K562 (cell line): ENCODE data around the gene TFPI. TPM values are rescaled to one million over a fixed set of nuclear protein-coding genes. Genes with fewer than 3 reads are reported as not detected.

ENCODE experiments used
- ATAC-seq: fragments of 200-7000 bp; cut with Tn5 transposase; 3 replicates; pipeline ENCODE4 v1.9.1; 2020; ENCODE audit warnings: moderate library complexity
- BruUV-seq: library from RNA; stranded (reverse); fragments of 400-500 nt; replicated peaks from 2 replicates; lab custom pipeline; 2021; lab: Mats Ljungman, UMichigan
- CTCF ChIA-PET: fragments of 300-600 bp; formaldehyde crosslinking; extraction: SDS; loops from one replicate; lab custom pipeline; 2021; ENCODE audit warnings: low intra/inter-chr PET ratio; lab: Yijun Ruan, JAX
- POLR2A ChIA-PET: fragments of 300-600, 350-650 bp; sonication (Branson Sonifier 250); formaldehyde crosslinking; extraction: SDS; loops from one replicate; lab custom pipeline; 2021; ENCODE audit warnings: antibody characterized with exemption, inconsistent platforms; lab: Yijun Ruan, JAX
- DNase-seq, 4 experiments: peaks; one replicate each; pipeline versions ENCODE4 v3.0.0 to v3.0.0-alpha.2; 2011 to 2018; ENCODE audit warnings: low spot score in 3 of 4, mixed read lengths in 3 of 4; ENCODE audit errors: extremely low read depth in 1 of 4
- FAIRE-seq: peaks from 2 replicates; lab custom pipeline; 2011; peaks lifted over from hg19 to GRCh38; lab: Jason Lieb, UNC
- H2AFZ ChIP-seq: 2 replicates; pipeline ENCODE4 v1.6.0; 2011; ENCODE audit warnings: low read depth, low read length, control low read depth, inconsistent platforms
- H3K27ac ChIP-seq: fragments of 200-600 bp; 3 replicates; pipeline ENCODE4 v1.8.0; 2011; ENCODE audit warnings: low read depth, mild to moderate bottlenecking, control low read depth, inconsistent platforms, low read length, moderate library complexity, mixed read lengths; ENCODE audit errors: extremely low read depth
- H3K27me3 ChIP-seq, 2 experiments: fragments of 300-600 bp in 1 of 2; 2 replicates in 1 of 2; 3 replicates in 1 of 2; pipeline versions ENCODE4 v1.6.0 to v1.8.0; 2011; ENCODE audit warnings: inconsistent platforms in 2 of 2, low read length in 2 of 2, mild to moderate bottlenecking in 1 of 2, mixed read lengths in 1 of 2, moderate library complexity in 1 of 2; ENCODE audit not compliant: control insufficient read depth in 2 of 2, insufficient read depth in 2 of 2
- H3K36me3 ChIP-seq: fragments of 300-600 bp; 3 replicates; pipeline ENCODE4 v1.8.0; 2011; ENCODE audit warnings: mild to moderate bottlenecking, low read length, inconsistent platforms; ENCODE audit not compliant: control insufficient read depth, insufficient read depth
- H3K4me1 ChIP-seq, 2 experiments: fragments of 200-600 bp in 1 of 2; replicated peaks in 1 of 2; 2 replicates in 1 of 2; 3 replicates in 1 of 2; pipeline versions ENCODE4 v1.5.1 to v1.8.0; 2011; ENCODE audit warnings: inconsistent platforms in 2 of 2, low read length in 2 of 2, mild to moderate bottlenecking in 1 of 2, mixed read lengths in 1 of 2, moderate library complexity in 1 of 2; ENCODE audit not compliant: control insufficient read depth in 2 of 2, insufficient read depth in 2 of 2
- H3K4me2 ChIP-seq: 2 replicates; pipeline ENCODE4 v1.6.1; 2011; ENCODE audit warnings: low read length, control low read depth, inconsistent platforms, mixed read lengths; ENCODE audit not compliant: insufficient read depth
- H3K4me3 ChIP-seq: fragments of 200-600 bp; sonication (generic), shearing (Covaris generic); 2 replicates; pipeline ENCODE4 v1.5.1; 2016; ENCODE audit warnings: control low read depth, inconsistent platforms
- H3K79me2 ChIP-seq: fragments of 200-600 bp; 3 replicates; pipeline ENCODE4 v1.8.0; 2011; ENCODE audit warnings: low read length, inconsistent platforms; ENCODE audit not compliant: control insufficient read depth, insufficient read depth
- H3K9ac ChIP-seq, 2 experiments: 2 replicates each; pipeline versions ENCODE4 v1.6.0 to v1.6.1; 2011; ENCODE audit warnings: low read depth in 2 of 2, low read length in 2 of 2, control low read depth in 1 of 2, inconsistent platforms in 1 of 2, mild to moderate bottlenecking in 1 of 2, mixed read lengths in 1 of 2; ENCODE audit not compliant: insufficient read depth in 1 of 2
- H3K9me1 ChIP-seq: one replicate; pipeline ENCODE4 v1.6.0; 2011; ENCODE audit warnings: inconsistent platforms, mild to moderate bottlenecking, low read length, moderate library complexity; ENCODE audit not compliant: control insufficient read depth, insufficient read depth
- H3K9me3 ChIP-seq: replicated peaks from 2 replicates; pipeline ENCODE4 v1.5.1; 2011; ENCODE audit warnings: low read depth, low read length, inconsistent platforms; ENCODE audit not compliant: control insufficient read depth, insufficient read depth
- H4K20me1 ChIP-seq: replicated peaks from 2 replicates; pipeline ENCODE4 v1.6.1; 2011; ENCODE audit warnings: low read length, inconsistent platforms, mixed read lengths; ENCODE audit not compliant: control insufficient read depth, insufficient read depth
- KAT2B ChIP-seq: IDR thresholded peaks from one replicate; pipeline ENCODE4 v1.6.1; 2012; ENCODE audit warnings: low read depth, mild to moderate bottlenecking, control low read depth, inconsistent platforms, low read length, moderate library complexity
- KAT8 ChIP-seq: fragments of 450-650 bp; IDR thresholded peaks from 2 replicates; pipeline ENCODE4 v1.6.1; 2016; ENCODE audit warnings: low read depth, mild to moderate bottlenecking
- KDM1A ChIP-seq, 2 experiments: fragments of 450-650 bp; IDR thresholded peaks; 2 replicates each; pipeline ENCODE4 v1.6.1; 2016; ENCODE audit warnings: mild to moderate bottlenecking in 2 of 2
- MAFK ChIP-seq: IDR thresholded peaks from 2 replicates; pipeline ENCODE4 v1.6.1; 2011; ENCODE audit warnings: low read length, improper control_type of control experiment
- NFE2 ChIP-seq: IDR thresholded peaks from 2 replicates; pipeline ENCODE4 v1.6.1; 2014; ENCODE audit warnings: antibody characterized with exemption, low read depth
- PHB2 ChIP-seq: fragments of 450-650 bp; IDR thresholded peaks from 2 replicates; pipeline ENCODE4 v1.6.1; 2017; ENCODE audit warnings: low read depth
- ZNF263 ChIP-seq: sonication (generic); formaldehyde crosslinking; IDR thresholded peaks from 2 replicates; pipeline ENCODE4 v1.8.0; 2022; ENCODE audit warnings: mild to moderate bottlenecking, missing genetic modification reagents, borderline replicate concordance
- WGBS: fragments of 100-300 bp; shearing (Covaris generic); methylation state at CpG from one replicate; pipeline ENCODE4 v1.1.6; 2016; ENCODE audit warnings: low coverage, mixed read lengths; ENCODE audit not compliant: insufficient coverage; ENCODE audit errors: missing lambda C conversion rate; 5-methylcytosine and 5-hydroxymethylcytosine counted together
- in situ Hi-C: fragments of 300-500 bp; cut with MboI; formaldehyde crosslinking; loops from 4 replicates; pipeline ENCODE4 v1.15.0; 2018; ENCODE audit warnings: inconsistent platforms, mixed read lengths
- intact Hi-C: fragments of 100-400 bp; cut with micrococcal nuclease; formaldehyde crosslinking; loops from 2 replicates; pipeline ENCODE4 v1.14.2; 2022
- polyA plus RNA-seq, 8 experiments: library from polyadenylated mRNA; depleted of rRNA in 4 of 8; stranded (reverse) in 5 of 8; unstranded in 3 of 8; fragments of >200 nt; fragmentation: Nextera tagmentation in 2 of 8; fragmentation: Illumina TruSeq in 1 of 8; extraction: Ambion mirVana in 2 of 8; extraction: Trizol in 1 of 8; gene quantifications; 2 replicates each; pipeline versions ENCODE4 v1.2.1 to v1.2.3, GENCODE V29; 2011 to 2014; ENCODE audit warnings: inconsistent platforms in 1 of 8, missing spikeins in 1 of 8
- total RNA-seq, 7 experiments: library from RNA; depleted of rRNA in 6 of 7; stranded (reverse); fragments of >200 nt in 6 of 7; fragmentation: Illumina TruSeq in 2 of 7; extraction: Trizol in 2 of 7; gene quantifications; 2 replicates each; pipeline versions ENCODE4 v1.2.1 to v1.2.3, GENCODE V29; 2011 to 2021; ENCODE audit warnings: low replicate concordance in 1 of 7
- TF ChIP-seq, protein P1 (sequence below), 2 experiments: fragments of 450-650 bp; formaldehyde crosslinking in 1 of 2; IDR thresholded peaks; 2 replicates each; pipeline versions ENCODE4 v1.4.0 to v1.6.1; 2014 to 2020; ENCODE audit warnings: mild to moderate bottlenecking in 2 of 2, borderline replicate concordance in 1 of 2, low read depth in 1 of 2
- TF ChIP-seq, protein P2 (sequence below), 3 experiments: fragments of 200-800 bp in 1 of 3; sonication (Bioruptor generic) in 1 of 3; sonication (generic) in 1 of 3; formaldehyde crosslinking in 1 of 3; IDR thresholded peaks; 2 replicates each; pipeline versions ENCODE4 v1.6.1 to v1.8.0; 2016 to 2022; ENCODE audit warnings: mild to moderate bottlenecking in 2 of 3, missing compliant biosample characterization in 2 of 3, missing genetic modification characterization in 2 of 3, missing genetic modification reagents in 1 of 3
- TF ChIP-seq, protein P3 (sequence below): fragments of 450-650 bp; formaldehyde crosslinking; IDR thresholded peaks from 2 replicates; pipeline ENCODE4 v1.4.0; 2020; ENCODE audit warnings: mild to moderate bottlenecking, moderate library complexity

Gene TFPI
- total and polyA plus RNA-seq, 9 of the 15 experiments (the other 6 are each of a cell fraction or from before 2014, with no cell fraction given): 53.5 to 219 (median 100) TPM

DNA sequence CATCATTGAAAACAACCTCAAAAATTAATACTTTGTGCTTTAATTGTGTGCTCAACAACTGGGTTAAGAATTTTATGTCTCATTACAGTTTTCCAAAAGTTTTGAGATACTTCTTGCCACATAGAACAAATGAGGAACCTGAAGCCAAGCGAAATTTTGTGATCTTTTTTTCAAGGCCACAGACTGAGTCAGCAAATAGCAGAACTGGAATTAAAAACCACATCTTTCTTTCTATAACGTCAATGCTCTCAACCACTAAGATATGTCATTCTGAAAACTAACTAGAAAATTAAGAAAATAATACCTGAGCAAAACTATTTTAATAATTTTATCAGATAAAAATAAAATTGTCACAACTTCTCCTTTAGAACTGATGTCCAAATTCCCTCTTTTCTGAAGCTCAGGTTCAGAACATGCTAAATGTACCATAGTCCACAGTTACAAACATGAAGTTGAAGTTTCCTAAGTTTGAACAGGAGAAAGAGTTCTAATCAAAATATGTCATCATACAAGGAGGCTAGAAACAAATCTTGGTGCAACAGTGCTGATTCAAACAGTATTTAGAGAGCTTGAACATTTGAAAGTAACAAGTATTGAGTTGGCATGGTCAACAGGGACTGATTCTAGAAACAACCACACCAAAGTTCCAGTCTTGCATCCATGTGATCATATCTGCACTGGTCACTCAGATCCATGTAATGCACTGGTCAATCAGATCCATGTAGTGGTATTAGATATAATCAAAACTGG lies 78.6 kb downstream of the TFPI start:
- 40% methylated on average over 2 of the region's 2 CpGs for WGBS
- no peak overlapping the region for H2AFZ ChIP-seq
- ChIA-PET CTCF (no interaction called here), POLR2A (no interaction called here)
- H3K4me1 ChIP-seq: no peaks in the 10 kb centered on the region
- no peaks in the 10 kb centered on the region for H3K9me3 ChIP-seq
- no peak overlapping the region for H3K27ac ChIP-seq
- H3K4me3 ChIP-seq: no peak overlapping the region
- intact Hi-C loops: no loop called here
- no peaks in the 10 kb centered on the region for H3K79me2 ChIP-seq
- H3K9ac ChIP-seq: no peak overlapping the region
- H3K4me2 ChIP-seq: no peak overlapping the region
- peaks cover 27% of the 10 kb centered on the region; the same call in 2 of the 3 replicates for H3K36me3 ChIP-seq
- no peaks in the 10 kb centered on the region for H3K27me3 ChIP-seq
- no TSS peak for BruUV-seq
- ATAC-seq: no peak; the same call in 1 of the 3 replicates
- no peaks in the 10 kb centered on the region for H4K20me1 ChIP-seq
- in situ Hi-C loops: loop anchor here (25.0 kb wide), 1 partner anchor 362 kb away; no protein-coding TSS in a partner anchor
- FAIRE-seq: no peak
- H3K9me1 ChIP-seq: no peaks in the 10 kb centered on the region
- DNase-seq: no peak
- no peak for TF ChIP-seq KAT2B
- TF ChIP-seq KDM1A (IDR thresholded peaks at IDR 0.05): no peak
- no peak for TF ChIP-seq ZNF263 (CRISPR knock-in tag)
- 0 out of 2 replicates have a peak, but pooled peaks have one; percentile 18 for TF ChIP-seq NFE2
- TF ChIP-seq PHB2: no peak
- no peak for TF ChIP-seq KAT8
- TF ChIP-seq, protein P1, sequence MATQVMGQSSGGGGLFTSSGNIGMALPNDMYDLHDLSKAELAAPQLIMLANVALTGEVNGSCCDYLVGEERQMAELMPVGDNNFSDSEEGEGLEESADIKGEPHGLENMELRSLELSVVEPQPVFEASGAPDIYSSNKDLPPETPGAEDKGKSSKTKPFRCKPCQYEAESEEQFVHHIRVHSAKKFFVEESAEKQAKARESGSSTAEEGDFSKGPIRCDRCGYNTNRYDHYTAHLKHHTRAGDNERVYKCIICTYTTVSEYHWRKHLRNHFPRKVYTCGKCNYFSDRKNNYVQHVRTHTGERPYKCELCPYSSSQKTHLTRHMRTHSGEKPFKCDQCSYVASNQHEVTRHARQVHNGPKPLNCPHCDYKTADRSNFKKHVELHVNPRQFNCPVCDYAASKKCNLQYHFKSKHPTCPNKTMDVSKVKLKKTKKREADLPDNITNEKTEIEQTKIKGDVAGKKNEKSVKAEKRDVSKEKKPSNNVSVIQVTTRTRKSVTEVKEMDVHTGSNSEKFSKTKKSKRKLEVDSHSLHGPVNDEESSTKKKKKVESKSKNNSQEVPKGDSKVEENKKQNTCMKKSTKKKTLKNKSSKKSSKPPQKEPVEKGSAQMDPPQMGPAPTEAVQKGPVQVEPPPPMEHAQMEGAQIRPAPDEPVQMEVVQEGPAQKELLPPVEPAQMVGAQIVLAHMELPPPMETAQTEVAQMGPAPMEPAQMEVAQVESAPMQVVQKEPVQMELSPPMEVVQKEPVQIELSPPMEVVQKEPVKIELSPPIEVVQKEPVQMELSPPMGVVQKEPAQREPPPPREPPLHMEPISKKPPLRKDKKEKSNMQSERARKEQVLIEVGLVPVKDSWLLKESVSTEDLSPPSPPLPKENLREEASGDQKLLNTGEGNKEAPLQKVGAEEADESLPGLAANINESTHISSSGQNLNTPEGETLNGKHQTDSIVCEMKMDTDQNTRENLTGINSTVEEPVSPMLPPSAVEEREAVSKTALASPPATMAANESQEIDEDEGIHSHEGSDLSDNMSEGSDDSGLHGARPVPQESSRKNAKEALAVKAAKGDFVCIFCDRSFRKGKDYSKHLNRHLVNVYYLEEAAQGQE (IDR thresholded peaks at IDR 0.05; ENCODE audit: borderline replicate concordance): no peak
- TF ChIP-seq, protein P1 (CRISPR knock-in tag; IDR thresholded peaks at IDR 0.05; ENCODE audit: low read depth): no peak
- TF ChIP-seq, protein P2, sequence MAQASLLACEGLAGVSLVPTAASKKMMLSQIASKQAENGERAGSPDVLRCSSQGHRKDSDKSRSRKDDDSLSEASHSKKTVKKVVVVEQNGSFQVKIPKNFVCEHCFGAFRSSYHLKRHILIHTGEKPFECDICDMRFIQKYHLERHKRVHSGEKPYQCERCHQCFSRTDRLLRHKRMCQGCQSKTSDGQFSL (CRISPR knock-in tag; IDR thresholded peaks at IDR 0.05): no peak
- TF ChIP-seq, protein P2 (tag; IDR thresholded peaks at IDR 0.05): no peak
- TF ChIP-seq, protein P3, sequence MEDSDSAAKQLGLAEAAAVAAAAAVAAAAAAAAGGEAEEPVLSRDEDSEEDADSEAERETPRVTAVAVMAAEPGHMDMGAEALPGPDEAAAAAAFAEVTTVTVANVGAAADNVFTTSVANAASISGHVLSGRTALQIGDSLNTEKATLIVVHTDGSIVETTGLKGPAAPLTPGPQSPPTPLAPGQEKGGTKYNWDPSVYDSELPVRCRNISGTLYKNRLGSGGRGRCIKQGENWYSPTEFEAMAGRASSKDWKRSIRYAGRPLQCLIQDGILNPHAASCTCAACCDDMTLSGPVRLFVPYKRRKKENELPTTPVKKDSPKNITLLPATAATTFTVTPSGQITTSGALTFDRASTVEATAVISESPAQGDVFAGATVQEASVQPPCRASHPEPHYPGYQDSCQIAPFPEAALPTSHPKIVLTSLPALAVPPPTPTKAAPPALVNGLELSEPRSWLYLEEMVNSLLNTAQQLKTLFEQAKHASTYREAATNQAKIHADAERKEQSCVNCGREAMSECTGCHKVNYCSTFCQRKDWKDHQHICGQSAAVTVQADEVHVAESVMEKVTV (CRISPR knock-in tag): no peak
- TF ChIP-seq MAFK: peak; percentile 31; the same call in 1 of the 2 replicates
